HepG2 (cell line): ENCODE data around the gene ZNF800. TPM values are rescaled to one million over a fixed set of nuclear protein-coding genes. Genes with fewer than 3 reads are reported as not detected.

ENCODE experiments used
- CCDC6 ChIP-seq: sonication (generic); formaldehyde crosslinking; IDR thresholded peaks from 2 replicates; pipeline ENCODE4 v1.8.1; 2022; ENCODE audit warnings: mild to moderate bottlenecking, missing genetic modification reagents, moderate library complexity
- CHD2 ChIP-seq: IDR thresholded peaks from 2 replicates; pipeline ENCODE4 v1.6.1; 2011; ENCODE audit warnings: low read depth, low read length, improper control_type of control experiment
- HNF1B ChIP-seq: sonication (generic); formaldehyde crosslinking; IDR thresholded peaks from 2 replicates; pipeline ENCODE4 v1.5.1; 2020; ENCODE audit warnings: mild to moderate bottlenecking, moderate library complexity, missing genetic modification reagents
- JARID2 ChIP-seq: sonication (generic); formaldehyde crosslinking; IDR thresholded peaks from 2 replicates; pipeline ENCODE4 v1.8.1; 2023; ENCODE audit warnings: missing genetic modification reagents, inconsistent platforms; ENCODE audit not compliant: insufficient replicate concordance
- JUNB ChIP-seq: sonication (generic); formaldehyde crosslinking; IDR thresholded peaks from 2 replicates; pipeline ENCODE4 v1.8.0; 2022; ENCODE audit warnings: missing genetic modification reagents, mild to moderate bottlenecking, borderline replicate concordance
- MATR3 ChIP-seq: sonication (generic); formaldehyde crosslinking; IDR thresholded peaks from 2 replicates; pipeline ENCODE4 v1.4.0; 2020; ENCODE audit warnings: missing genetic modification reagents
- MXD3 ChIP-seq: IDR thresholded peaks from 2 replicates; pipeline ENCODE4 v1.6.1; 2016; ENCODE audit warnings: mild to moderate bottlenecking, missing biosample characterization, missing genetic modification reagents
- NONO ChIP-seq, 2 experiments: fragments of 450-650 bp in 1 of 2; sonication (generic) in 1 of 2; formaldehyde crosslinking in 1 of 2; IDR thresholded peaks in 1 of 2; conservative IDR thresholded peaks in 1 of 2; 2 replicates each; pipeline versions ENCODE4 v1.6.1 to v1.8.0; 2017 to 2022; ENCODE audit warnings: mild to moderate bottlenecking in 1 of 2, missing genetic modification reagents in 1 of 2, moderate library complexity in 1 of 2
- SOX5 ChIP-seq: IDR thresholded peaks from 2 replicates; pipeline ENCODE4 v1.6.1; 2016; ENCODE audit warnings: borderline replicate concordance
- YY1 ChIP-seq: IDR thresholded peaks from 2 replicates; pipeline ENCODE4 v1.6.1; 2011; ENCODE audit warnings: low read length, low read depth, moderate library complexity, mild to moderate bottlenecking; ENCODE audit not compliant: insufficient read depth, insufficient replicate concordance
- ZBTB1 ChIP-seq: sonication (generic); formaldehyde crosslinking; IDR thresholded peaks from 2 replicates; pipeline ENCODE4 v1.4.0; 2020; ENCODE audit warnings: missing genetic modification reagents, borderline replicate concordance
- ZBTB14 ChIP-seq: sonication (generic); formaldehyde crosslinking; IDR thresholded peaks from 2 replicates; pipeline ENCODE4 v1.4.0; 2020; ENCODE audit warnings: missing genetic modification reagents
- ZNF251 ChIP-seq: sonication (generic); formaldehyde crosslinking; IDR thresholded peaks from 2 replicates; pipeline ENCODE4 v1.9.0; 2021; ENCODE audit warnings: mild to moderate bottlenecking, missing genetic modification reagents
- ZNF280D ChIP-seq: sonication (generic); formaldehyde crosslinking; IDR thresholded peaks from 2 replicates; pipeline ENCODE4 v1.5.1; 2020; ENCODE audit warnings: mild to moderate bottlenecking, missing genetic modification reagents
- ZNF503 ChIP-seq: sonication (generic); formaldehyde crosslinking; IDR thresholded peaks from 2 replicates; pipeline ENCODE4 v1.4.0; 2020; ENCODE audit warnings: missing genetic modification reagents
- ZNF580 ChIP-seq: IDR thresholded peaks from 2 replicates; pipeline ENCODE4 v1.6.1; 2016; ENCODE audit warnings: low read depth, borderline replicate concordance
- ZNF619 ChIP-seq: sonication (generic); formaldehyde crosslinking; IDR thresholded peaks from 2 replicates; pipeline ENCODE4 v1.4.0; 2020; ENCODE audit warnings: mild to moderate bottlenecking, missing genetic modification reagents
- ZNF652 ChIP-seq: IDR thresholded peaks from 2 replicates; pipeline ENCODE4 v1.6.1; 2016; ENCODE audit warnings: low read depth, borderline replicate concordance
- ZNF660 ChIP-seq: sonication (generic); formaldehyde crosslinking; IDR thresholded peaks from 2 replicates; pipeline ENCODE4 v1.5.1; 2020; ENCODE audit warnings: mild to moderate bottlenecking, low read depth, missing genetic modification reagents, borderline replicate concordance
- ZNF777 ChIP-seq: sonication (generic); formaldehyde crosslinking; IDR thresholded peaks from 2 replicates; pipeline ENCODE4 v1.4.0; 2020; ENCODE audit warnings: missing genetic modification reagents
- polyA plus RNA-seq, 8 experiments: library from polyadenylated mRNA; depleted of rRNA in 3 of 8; stranded (reverse) in 7 of 8; unstranded in 1 of 8; fragments of >200 nt; fragmentation: Illumina TruSeq in 4 of 8; extraction: Trizol in 4 of 8; gene quantifications; 2 replicates each; pipeline versions ENCODE4 v1.2.1 to v1.2.3, GENCODE V29; 2011 to 2016; ENCODE audit warnings: low read depth in 4 of 8, missing spikeins in 1 of 8, mixed read lengths in 1 of 8; ENCODE audit not compliant: insufficient read depth in 1 of 8
- total RNA-seq, 5 experiments: library from RNA; depleted of rRNA; stranded (reverse); fragments of >200 nt; fragmentation: Illumina TruSeq; extraction: Trizol; gene quantifications; 2 replicates each; pipeline ENCODE4 v1.2.3, GENCODE V29; 2016; ENCODE audit warnings: low read depth in 1 of 5

ZNF800 gene
- total and polyA plus RNA-seq, 2 of the 13 experiments (the other 11 are each of a cell fraction or from before 2014, with no cell fraction given) = 7.1 to 12.7 TPM

- TF ChIP-seq ZNF503 (0 out of 2 replicates have a peak, but pooled peaks have one; percentile 16), ZNF777 (CRISPR knock-in tag) (peak; percentile 63; the same call in 1 of the 2 replicates), ZNF251 (no peak), ZBTB14 (CRISPR knock-in tag) (peak; percentile 64), ZNF280D (CRISPR knock-in tag) (0 out of 2 replicates have a peak, but pooled peaks have one; percentile 24), ZNF652 (CRISPR knock-in tag) (no peak), ZNF619 (CRISPR knock-in tag) (no peak), CCDC6 (CRISPR knock-in tag) (peak; percentile 71), ZNF580 (CRISPR knock-in tag) (no peak), HNF1B (CRISPR knock-in tag) (0 out of 2 replicates have a peak, but pooled peaks have one; percentile 63), YY1 (peak; percentile 45), ZBTB1 (CRISPR knock-in tag) (no peak), ZNF660 (CRISPR knock-in tag) (no peak), CHD2 (no peak), NONO (IDR thresholded peaks at IDR 0.05) (no peak), NONO (CRISPR knock-in tag; conservative IDR thresholded peaks at IDR 0.05) (peak; percentile 73; the same call in 1 of the 2 replicates), MXD3 (0 out of 2 replicates have a peak, but pooled peaks have one; percentile 34), JUNB (no peak), MATR3 (CRISPR knock-in tag) (no peak), JARID2 (peak; percentile 51), SOX5 (CRISPR knock-in tag) (no peak)
Observed at GRCh38 chr7:127392566-127393367, at the start of gene ZNF800 (continued).
